ENCODE results near the gene MYADML2. TPM values are rescaled to one million over a fixed set of nuclear protein-coding genes. Genes with fewer than 3 reads are reported as not detected.

Gene MYADML2
- total RNA-seq, 1 donor from 2014 or later: not detected

DNA sequence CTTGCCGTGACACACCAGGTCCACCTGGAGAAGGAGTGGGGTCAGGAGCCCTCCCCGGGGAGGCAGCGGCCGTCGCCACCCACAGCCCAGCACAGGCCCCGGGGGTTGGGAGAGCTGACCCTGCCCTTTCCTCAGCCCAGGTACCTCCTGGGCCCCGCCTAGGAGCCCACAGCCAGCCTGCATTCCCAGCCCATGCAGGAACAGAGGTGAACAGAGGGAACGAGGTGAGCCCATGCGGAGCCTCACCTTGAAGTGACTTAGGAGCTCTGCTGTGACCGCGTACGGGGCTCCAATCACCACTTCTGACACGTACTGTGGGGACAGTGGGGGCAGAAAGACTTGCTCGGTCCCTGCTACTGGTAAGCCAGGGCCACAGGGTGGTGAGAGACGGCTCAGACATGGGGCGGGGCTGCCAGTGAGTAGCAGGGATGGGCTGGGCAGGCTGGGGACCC lies 41.6 kb downstream of the MYADML2 start:
- TF ChIP-seq, protein P1, sequence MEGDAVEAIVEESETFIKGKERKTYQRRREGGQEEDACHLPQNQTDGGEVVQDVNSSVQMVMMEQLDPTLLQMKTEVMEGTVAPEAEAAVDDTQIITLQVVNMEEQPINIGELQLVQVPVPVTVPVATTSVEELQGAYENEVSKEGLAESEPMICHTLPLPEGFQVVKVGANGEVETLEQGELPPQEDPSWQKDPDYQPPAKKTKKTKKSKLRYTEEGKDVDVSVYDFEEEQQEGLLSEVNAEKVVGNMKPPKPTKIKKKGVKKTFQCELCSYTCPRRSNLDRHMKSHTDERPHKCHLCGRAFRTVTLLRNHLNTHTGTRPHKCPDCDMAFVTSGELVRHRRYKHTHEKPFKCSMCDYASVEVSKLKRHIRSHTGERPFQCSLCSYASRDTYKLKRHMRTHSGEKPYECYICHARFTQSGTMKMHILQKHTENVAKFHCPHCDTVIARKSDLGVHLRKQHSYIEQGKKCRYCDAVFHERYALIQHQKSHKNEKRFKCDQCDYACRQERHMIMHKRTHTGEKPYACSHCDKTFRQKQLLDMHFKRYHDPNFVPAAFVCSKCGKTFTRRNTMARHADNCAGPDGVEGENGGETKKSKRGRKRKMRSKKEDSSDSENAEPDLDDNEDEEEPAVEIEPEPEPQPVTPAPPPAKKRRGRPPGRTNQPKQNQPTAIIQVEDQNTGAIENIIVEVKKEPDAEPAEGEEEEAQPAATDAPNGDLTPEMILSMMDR (IDR thresholded peaks at IDR 0.05; ENCODE audit: insufficient read depth, low read length, severe bottlenecking): no peak
- DNase-seq (ENCODE audit: low read depth): no peak
- Histone ChIP-seq H3K4me3 (ENCODE audit: low read depth, low read length) (no peak overlapping the region), H3K36me3 (ENCODE audit: control insufficient read depth, insufficient read depth, low read length) (peaks cover 30% of the 10 kb centered on the region), H3K27me3 (ENCODE audit: control insufficient read depth, insufficient read depth, low read length) (no peaks in the 10 kb centered on the region)
- FAIRE-seq: no peak

DNA sequence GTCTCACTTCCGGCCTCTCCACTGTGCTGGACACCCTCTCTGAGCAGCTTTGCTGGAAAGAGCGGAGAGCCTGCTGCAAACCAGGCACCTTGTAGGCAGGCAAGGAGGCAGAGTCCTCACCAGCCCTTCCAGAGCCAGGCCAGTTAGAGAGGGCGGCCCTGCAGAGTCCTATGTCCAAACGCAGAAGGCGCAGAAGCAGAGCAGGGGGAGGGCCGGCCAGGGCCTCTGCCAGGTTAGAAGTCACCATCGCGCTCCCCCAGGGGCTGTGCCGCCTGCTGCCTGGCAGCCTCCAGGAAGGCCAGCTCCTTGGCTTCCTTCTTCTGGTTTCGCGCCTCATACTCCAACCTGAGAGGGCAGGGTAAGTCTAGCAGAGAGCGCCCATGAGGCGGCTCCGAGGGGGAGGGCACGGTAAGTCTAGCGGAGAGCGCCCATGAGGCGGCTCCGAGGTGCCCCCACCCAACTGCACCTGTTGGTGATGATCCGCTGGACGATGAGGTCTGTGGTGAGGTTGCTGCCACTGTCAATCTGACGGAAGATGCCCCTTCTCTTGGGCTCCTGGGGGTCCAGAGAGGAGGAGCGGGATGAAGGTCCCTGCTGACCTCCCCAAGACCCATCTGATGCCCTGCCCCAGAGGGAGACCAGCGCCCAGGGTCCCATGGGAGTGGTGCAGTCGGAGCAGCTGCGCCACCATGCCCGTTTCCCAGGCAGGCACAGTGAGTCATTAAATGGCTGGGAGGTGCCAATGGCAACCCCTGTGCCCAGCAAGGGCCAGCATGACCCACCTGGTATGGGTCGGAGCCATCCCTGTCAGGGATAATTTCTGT lies 42.2 kb downstream of the MYADML2 start:
- DNase-seq (ENCODE audit: low read depth) (no peak), FAIRE-seq (no peak)
- Histone ChIP-seq H3K27me3 (ENCODE audit: control insufficient read depth, insufficient read depth, low read length) (no peaks in the 10 kb centered on the region), H3K4me3 (ENCODE audit: low read depth, low read length) (no peak overlapping the region), H3K36me3 (ENCODE audit: control insufficient read depth, insufficient read depth, low read length) (peaks cover 31% of the 10 kb centered on the region)
- TF ChIP-seq, protein P1 (IDR thresholded peaks at IDR 0.05; ENCODE audit: insufficient read depth, low read length, severe bottlenecking): no peak

DNA sequence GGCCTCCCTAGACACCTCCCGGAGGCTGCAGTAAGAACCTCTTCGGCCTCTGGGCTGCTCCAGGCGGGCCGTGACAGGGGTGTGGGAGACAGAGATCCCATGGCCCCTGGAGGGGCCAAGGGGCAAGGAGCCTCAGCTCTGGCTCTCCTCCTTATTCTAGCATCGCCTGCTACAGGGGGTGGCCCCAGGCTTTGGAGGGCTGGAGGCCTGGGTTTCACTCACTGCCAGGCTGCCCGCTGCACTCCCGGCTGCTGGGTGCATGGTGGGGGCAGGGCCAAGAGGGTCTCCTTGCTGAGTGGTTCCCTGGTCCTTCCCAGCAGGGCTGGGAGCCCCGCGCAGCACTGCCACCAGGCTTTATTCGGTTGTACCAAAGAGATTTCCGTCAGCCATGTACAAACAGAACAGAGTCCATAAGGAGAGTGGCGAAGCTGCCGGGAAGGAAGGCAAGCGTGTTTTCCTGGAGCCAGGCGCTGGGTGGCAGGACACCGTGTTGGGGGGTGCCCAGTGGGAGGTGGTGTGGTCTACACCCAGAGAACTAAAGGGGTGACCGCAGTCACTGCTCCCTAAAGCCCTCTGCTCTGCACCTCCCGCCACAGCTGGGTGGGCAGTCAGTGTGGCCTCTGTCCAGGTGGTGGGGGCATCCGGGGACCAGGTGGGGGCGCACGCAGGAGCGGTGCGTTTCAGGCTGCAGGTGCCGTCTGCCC lies 43.0 kb downstream of the MYADML2 start:
- Histone ChIP-seq H3K36me3 (ENCODE audit: control insufficient read depth, insufficient read depth, low read length) (peaks cover 33% of the 10 kb centered on the region), H3K4me3 (ENCODE audit: low read depth, low read length) (no peak overlapping the region), H3K27me3 (ENCODE audit: control insufficient read depth, insufficient read depth, low read length) (no peaks in the 10 kb centered on the region)
- DNase-seq (ENCODE audit: low read depth) (no peak), FAIRE-seq (no peak)
- TF ChIP-seq, protein P1 (IDR thresholded peaks at IDR 0.05; ENCODE audit: insufficient read depth, low read length, severe bottlenecking): no peak

DNA sequence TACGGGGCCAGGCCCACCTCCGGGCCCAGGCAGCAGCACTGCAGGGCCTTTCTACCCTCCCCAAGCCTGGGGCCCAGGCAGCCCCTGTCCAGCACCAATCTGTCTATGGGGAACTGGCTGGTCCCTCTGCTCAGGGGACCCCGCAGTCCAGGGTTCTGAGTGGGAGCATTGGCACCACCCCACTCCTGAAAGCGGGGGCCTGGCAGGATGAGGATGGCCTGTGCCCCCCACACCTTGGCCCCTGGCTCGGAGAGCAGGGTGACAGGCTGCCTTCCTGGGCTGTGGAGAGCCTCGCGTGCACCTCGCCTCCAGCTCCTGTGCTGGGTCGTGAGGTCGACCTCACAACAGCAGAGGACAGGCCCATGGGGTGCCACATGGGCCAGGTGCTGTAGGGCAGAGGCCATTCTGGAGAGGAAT lies 43.6 kb downstream of the MYADML2 start:
- no peak for FAIRE-seq
- no peaks in the 10 kb centered on the region for H3K27me3 ChIP-seq (ENCODE audit: control insufficient read depth, insufficient read depth, low read length)
- DNase-seq (ENCODE audit: low read depth): no peak
- peaks cover 29% of the 10 kb centered on the region for H3K36me3 ChIP-seq (ENCODE audit: control insufficient read depth, insufficient read depth, low read length)
- TF ChIP-seq, protein P1 (IDR thresholded peaks at IDR 0.05; ENCODE audit: insufficient read depth, low read length, severe bottlenecking): no peak
- no peak overlapping the region for H3K4me3 ChIP-seq (ENCODE audit: low read depth, low read length)

DNA sequence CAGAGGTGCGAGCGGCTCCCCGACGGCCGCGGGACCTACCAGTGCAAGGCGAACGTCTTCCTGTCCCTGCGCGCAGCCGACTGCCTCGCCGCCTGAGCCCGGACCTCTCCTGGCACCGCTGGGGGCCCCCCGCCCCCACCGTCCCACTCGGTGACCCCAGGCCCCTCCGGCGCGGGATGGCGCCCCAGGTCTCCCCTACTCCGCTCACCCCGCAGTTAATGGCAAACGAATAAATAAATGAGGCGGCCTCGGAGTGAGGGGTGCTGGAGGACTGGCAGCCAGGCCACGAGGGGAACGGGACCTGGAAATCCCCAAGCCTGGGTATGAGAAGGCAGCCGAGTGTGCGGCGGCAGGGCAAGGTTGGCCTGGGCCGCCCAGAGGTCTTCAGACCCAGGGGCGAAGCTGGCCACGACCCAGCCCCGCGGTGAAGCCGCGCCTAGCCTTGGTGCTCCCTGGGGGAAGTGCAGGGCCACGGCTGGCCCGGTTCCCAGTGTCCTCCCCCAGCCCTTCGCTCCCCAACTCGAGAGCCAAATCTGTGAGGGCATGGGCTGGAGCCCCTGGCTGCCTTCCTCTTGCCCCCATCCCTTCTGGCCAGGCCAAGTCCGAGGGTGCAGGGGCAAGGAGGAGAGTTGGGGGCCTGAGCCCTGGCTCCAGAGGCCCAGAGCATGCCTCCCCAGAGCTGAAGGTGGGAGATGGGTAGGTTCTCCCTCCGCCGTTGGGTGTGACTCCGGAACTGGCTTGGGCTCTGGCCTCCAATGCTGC lies 44.2 kb downstream of the MYADML2 start:
- H3K27me3 ChIP-seq (ENCODE audit: control insufficient read depth, insufficient read depth, low read length): no peaks in the 10 kb centered on the region
- H3K4me3 ChIP-seq (ENCODE audit: low read depth, low read length): no peak overlapping the region
- TF ChIP-seq, protein P1 (IDR thresholded peaks at IDR 0.05; ENCODE audit: insufficient read depth, low read length, severe bottlenecking): no peak
- no peak for DNase-seq (ENCODE audit: low read depth)
- FAIRE-seq: no peak
- peaks cover 28% of the 10 kb centered on the region for H3K36me3 ChIP-seq (ENCODE audit: control insufficient read depth, insufficient read depth, low read length)
